HG02852 (cell line): ENCODE results near the gene SELENOI.
"Not testable (repeated sequence)": the region's sequence is repeated elsewhere in the genome, so short reads cannot be mapped to it uniquely, and the experiment has no call there.

ENCODE experiments used
- ATAC-seq: cut with Tn5 transposase; IDR thresholded peaks from one replicate; pipeline ENCODE4 v1.9.1; 2021; ENCODE audit warnings: mild to moderate bottlenecking, moderate library complexity; ENCODE audit not compliant: unreplicated experiment

Gene SELENOI

GRCh38 chr2:26326514-26326913 lies 19.4 kb upstream of the SELENOI start:
- ATAC-seq = no peak

GRCh38 chr2:26327291-26328272 lies 18.4 kb upstream of the SELENOI start:
- ATAC-seq = no peak

- not testable (repeated sequence) for ATAC-seq
Measured at GRCh38 chr2:26329083-26329482, 16.9 kb upstream of the SELENOI start.

GRCh38 chr2:26330114-26330549 lies 15.8 kb upstream of the SELENOI start:
- peak; percentile 83 for ATAC-seq

- no peak for ATAC-seq
Measured at GRCh38 chr2:26330604-26331003, 15.3 kb upstream of the SELENOI start.

GRCh38 chr2:26331321-26331720 lies 14.6 kb upstream of the SELENOI start:
- not testable (repeated sequence) for ATAC-seq

GRCh38 chr2:26333293-26333692 lies 12.7 kb upstream of the SELENOI start:
- no peak for ATAC-seq

GRCh38 chr2:26335231-26335630 lies 10.7 kb upstream of the SELENOI start:
- ATAC-seq = no peak

GRCh38 chr2:26336719-26337118 lies 9.2 kb upstream of the SELENOI start:
- ATAC-seq = no peak

- no peak for ATAC-seq
Measured at GRCh38 chr2:26337298-26337697, 8.6 kb upstream of the SELENOI start.

GRCh38 chr2:26340831-26341230 lies 5.1 kb upstream of the SELENOI start:
- ATAC-seq = no peak

GRCh38 chr2:26344581-26345282 lies 1.2 kb upstream of the SELENOI start:
- ATAC-seq = no peak

GRCh38 chr2:26345283-26345544 lies 729 bp upstream of the SELENOI start:
- no peak for ATAC-seq

GRCh38 chr2:26346454-26347053 lies 611 bp downstream of the SELENOI start, which contains the start of gene ADGRF3:
TSS of gene ADGRF3 (minus strand) at chr2:26346789. CDS start at chr2:26346234, 555 bp downstream.
- no peak for ATAC-seq

- ATAC-seq = no peak
Measured at GRCh38 chr2:26347286-26347865, 1.4 kb downstream of the SELENOI start.

GRCh38 chr2:26349690-26350089 lies 3.7 kb downstream of the SELENOI start:
- no peak for ATAC-seq

- no peak for ATAC-seq
Measured at GRCh38 chr2:26351375-26352090, 5.6 kb downstream of the SELENOI start.

- ATAC-seq = no peak
Measured at GRCh38 chr2:26352892-26353291, 6.9 kb downstream of the SELENOI start.

- not testable (repeated sequence) for ATAC-seq
Measured at GRCh38 chr2:26354469-26354868, 8.5 kb downstream of the SELENOI start.
